Stomach smooth muscle (tissue), 2 donors: Measurements from ENCODE around the gene DCAF6.
A peak's percentile ranks its signal among the peaks of the same experiment; 100 is the strongest.
"Not testable (repeated sequence)": the region's sequence is repeated elsewhere in the genome, so short reads cannot be mapped to it uniquely, and the experiment has no call there.

Experiments used
- H3K27ac ChIP-seq: one replicate; pipeline ENCODE4 v1.7.0; 2013; ENCODE audit warnings: mild to moderate bottlenecking, low read length, inconsistent platforms
- H3K27me3 ChIP-seq, 2 donors: one replicate each; pipeline ENCODE4 v1.7.0; 2013; ENCODE audit warnings: low read length in 2 of 2; ENCODE audit not compliant: insufficient read depth in 2 of 2, control insufficient read depth in 1 of 2
- H3K36me3 ChIP-seq, 2 donors: one replicate each; pipeline ENCODE4 v1.7.0; 2013; ENCODE audit warnings: low read length in 2 of 2; ENCODE audit not compliant: control insufficient read depth in 2 of 2, insufficient read depth in 2 of 2
- H3K4me1 ChIP-seq: one replicate; pipeline ENCODE4 v1.7.0; 2013; ENCODE audit warnings: low read length; ENCODE audit not compliant: control insufficient read depth, insufficient read depth
- H3K4me3 ChIP-seq, 2 donors: one replicate each; pipeline ENCODE4 v1.7.0; 2013; ENCODE audit warnings: low read length in 2 of 2
- H3K9ac ChIP-seq, 2 donors: one replicate each; pipeline ENCODE4 v1.7.0; 2013; ENCODE audit warnings: low read length in 2 of 2, mild to moderate bottlenecking in 1 of 2
- H3K9me3 ChIP-seq, 2 donors: one replicate each; pipeline ENCODE4 v1.7.0; 2013; ENCODE audit warnings: low read length in 2 of 2; ENCODE audit not compliant: control insufficient read depth in 2 of 2
- donor health status: healthy.
- donor health status: Pancreatic carcinoma.

The DCAF6 gene, protein sequence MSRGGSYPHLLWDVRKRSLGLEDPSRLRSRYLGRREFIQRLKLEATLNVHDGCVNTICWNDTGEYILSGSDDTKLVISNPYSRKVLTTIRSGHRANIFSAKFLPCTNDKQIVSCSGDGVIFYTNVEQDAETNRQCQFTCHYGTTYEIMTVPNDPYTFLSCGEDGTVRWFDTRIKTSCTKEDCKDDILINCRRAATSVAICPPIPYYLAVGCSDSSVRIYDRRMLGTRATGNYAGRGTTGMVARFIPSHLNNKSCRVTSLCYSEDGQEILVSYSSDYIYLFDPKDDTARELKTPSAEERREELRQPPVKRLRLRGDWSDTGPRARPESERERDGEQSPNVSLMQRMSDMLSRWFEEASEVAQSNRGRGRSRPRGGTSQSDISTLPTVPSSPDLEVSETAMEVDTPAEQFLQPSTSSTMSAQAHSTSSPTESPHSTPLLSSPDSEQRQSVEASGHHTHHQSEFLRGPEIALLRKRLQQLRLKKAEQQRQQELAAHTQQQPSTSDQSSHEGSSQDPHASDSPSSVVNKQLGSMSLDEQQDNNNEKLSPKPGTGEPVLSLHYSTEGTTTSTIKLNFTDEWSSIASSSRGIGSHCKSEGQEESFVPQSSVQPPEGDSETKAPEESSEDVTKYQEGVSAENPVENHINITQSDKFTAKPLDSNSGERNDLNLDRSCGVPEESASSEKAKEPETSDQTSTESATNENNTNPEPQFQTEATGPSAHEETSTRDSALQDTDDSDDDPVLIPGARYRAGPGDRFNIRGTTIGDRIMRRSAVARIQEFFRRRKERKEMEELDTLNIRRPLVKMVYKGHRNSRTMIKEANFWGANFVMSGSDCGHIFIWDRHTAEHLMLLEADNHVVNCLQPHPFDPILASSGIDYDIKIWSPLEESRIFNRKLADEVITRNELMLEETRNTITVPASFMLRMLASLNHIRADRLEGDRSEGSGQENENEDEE

DNA sequence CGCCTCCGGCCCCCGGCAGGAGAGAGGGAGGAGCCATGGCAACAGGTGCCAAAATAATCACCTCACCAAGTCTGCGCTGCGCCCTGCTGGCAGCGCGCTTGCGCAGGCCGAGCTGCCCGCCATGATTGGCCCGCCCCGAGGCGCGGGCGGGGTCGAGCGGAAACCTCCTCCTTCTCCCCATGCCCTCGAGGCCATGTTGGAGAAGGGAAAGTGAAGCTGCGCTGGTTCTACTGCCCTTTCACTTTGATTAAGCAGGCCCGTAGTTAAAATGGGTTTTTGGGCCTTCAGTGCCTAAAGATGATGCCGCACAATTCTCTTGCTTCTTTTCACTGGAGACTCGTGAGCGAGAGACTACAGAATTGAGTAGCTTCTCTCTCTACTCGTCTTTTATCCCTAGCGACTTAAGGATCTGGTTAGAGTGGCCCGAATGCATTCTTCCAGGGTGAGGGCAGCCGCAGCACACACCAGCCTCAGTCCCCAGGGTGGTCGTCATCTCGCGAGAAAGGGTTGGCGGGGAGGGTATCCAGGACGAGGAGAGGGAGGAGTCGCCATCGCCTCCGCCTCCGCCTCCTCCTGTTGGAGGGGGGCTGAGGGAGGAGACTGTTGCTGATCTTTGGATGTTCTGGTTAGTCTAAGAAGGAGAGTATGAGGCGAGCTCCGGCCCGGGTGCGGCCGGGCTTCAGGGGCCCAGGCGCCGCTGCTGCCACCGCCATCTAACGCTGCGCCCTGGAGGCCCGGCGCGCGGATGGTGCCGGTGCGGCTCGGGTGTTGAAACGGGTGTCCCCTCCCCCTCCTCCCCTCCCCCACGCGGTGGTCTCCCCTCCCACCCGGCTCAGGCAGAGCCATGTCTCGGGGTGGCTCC is at the start of gene DCAF6:
DCAF6 (plus strand) TSS at position 616 of the 862 bp plus-strand sequence; CDS start at position 845, 229 bp downstream.
- no peaks in the 10 kb centered on the region for H3K9me3 ChIP-seq
- peaks cover 3% of the 10 kb centered on the region for H3K4me1 ChIP-seq
- no peaks in the 10 kb centered on the region for H3K27me3 ChIP-seq

DNA sequence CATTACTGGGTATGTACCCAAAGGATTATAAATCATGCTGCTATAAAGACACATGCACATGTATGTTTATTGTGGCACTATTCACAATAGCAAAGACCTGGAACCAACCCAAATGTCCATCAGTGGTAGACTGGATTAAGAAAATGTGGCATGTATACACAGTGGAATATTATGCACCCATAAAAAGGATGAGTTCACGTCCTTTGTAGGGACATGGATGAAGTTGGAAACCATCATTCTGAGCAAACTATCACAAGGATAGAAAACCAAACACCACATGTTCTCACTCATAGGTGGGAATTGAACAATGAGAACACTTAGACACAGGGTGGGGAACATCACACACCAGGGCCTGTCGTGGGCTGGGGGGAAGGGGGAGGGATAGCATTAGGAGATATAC is 49.3 kb upstream of the DCAF6 start:
- H3K9me3 ChIP-seq, H3K27ac ChIP-seq, H3K36me3 ChIP-seq, H3K9ac ChIP-seq, H3K4me3 ChIP-seq, H3K4me1 ChIP-seq, H3K27me3 ChIP-seq: not testable (repeated sequence)

More for the DNA sequence above, at the start of gene DCAF6:
- Histone ChIP-seq H3K27ac (peak within 1 kb of the TSS; percentile 97), H3K4me3 (peak within 1 kb of the TSS; percentile 91 to 96), H3K36me3 (no peaks in the 10 kb centered on the region), H3K9ac (peak within 1 kb of the TSS; percentile 95 to 97)

DNA sequence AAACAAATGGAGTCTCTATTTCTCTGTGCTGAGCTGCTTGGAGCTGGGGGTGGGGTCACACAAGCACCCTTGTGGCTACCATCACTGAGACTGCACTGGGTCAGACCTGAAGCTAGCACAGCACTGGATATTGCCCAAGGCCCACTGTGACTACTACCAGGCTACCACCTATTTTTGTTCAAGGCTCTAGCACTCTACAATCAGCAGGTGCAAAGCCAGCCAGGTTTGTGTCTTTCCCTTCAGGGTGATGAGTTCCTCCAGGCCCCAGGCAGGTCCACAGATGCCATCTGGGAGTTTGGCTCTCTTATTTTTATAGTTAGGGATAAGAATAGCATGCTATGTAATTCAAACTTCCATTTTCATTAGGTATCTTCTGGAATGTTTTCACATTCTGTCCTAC is 46.1 kb upstream of the DCAF6 start:
- H3K9me3 ChIP-seq, result no peaks in the 10 kb centered on the region
- no peak overlapping the region for H3K27ac ChIP-seq
- H3K9ac ChIP-seq, result no peak overlapping the region
- H3K36me3 ChIP-seq, result no peaks in the 10 kb centered on the region
- no peaks in the 10 kb centered on the region for H3K4me1 ChIP-seq
- no peak overlapping the region for H3K4me3 ChIP-seq
- H3K27me3 ChIP-seq, result no peaks in the 10 kb centered on the region

DNA sequence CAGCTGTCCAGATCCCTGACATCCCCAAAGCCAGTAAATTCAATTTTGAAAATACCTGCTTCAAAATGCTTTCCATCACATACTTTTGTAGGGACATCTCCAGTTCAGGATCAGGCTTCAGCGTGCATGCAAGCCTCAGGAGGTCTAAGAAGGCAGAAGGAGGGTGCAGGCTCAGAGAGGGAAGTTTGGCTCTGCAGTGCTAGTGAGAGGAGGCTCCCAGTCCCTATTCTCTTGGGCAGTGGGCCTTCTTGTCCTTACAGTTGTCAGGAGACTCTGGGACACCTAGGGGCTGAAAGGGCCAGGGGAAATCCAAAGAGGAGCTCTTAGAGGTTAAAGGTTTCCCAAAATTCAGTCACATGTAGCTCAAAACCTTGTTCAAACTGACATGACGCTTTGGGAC is 42.7 kb upstream of the DCAF6 start:
- Histone ChIP-seq H3K4me3 (no peak overlapping the region), H3K9me3 (no peaks in the 10 kb centered on the region), H3K27me3 (no peaks in the 10 kb centered on the region), H3K36me3 (no peaks in the 10 kb centered on the region), H3K4me1 (no peaks in the 10 kb centered on the region), H3K27ac (no peak overlapping the region), H3K9ac (no peak overlapping the region)

DNA sequence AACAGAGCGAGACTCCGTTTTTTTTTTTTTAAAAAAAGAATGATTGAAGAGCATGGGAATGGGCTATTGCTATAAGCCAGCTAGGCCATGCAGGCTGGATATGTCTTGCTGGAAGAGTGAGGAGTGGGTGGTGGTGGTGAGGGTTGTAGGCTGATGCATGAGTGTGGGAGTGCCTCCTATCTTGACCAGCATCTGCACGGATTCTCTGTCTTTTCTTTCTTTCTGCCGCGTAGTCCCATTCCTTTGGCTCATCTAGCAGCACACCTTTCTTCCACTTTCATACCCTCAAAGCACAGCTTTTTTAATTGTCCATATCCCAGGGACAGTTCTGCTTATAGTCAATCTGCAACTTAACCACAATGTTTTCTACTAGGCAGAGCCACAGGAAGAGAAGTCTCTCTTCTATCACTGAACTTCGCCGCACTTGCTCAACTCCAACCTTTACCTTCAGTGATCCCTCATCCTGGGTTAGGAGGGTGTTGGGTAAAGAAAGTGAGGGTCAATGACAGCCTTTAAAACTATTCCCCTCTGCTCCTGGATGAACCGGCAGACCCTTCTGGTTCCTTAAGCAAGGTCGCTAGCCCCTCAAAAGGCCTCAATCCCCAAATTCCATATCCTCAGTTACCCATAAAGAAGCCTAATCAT is 37.8 kb upstream of the DCAF6 start:
- Histone ChIP-seq H3K27ac (no peak overlapping the region), H3K36me3 (no peaks in the 10 kb centered on the region), H3K9me3 (no peaks in the 10 kb centered on the region), H3K9ac (no peak overlapping the region), H3K4me3 (no peak overlapping the region), H3K27me3 (no peaks in the 10 kb centered on the region), H3K4me1 (peaks cover 3% of the 10 kb centered on the region)

DNA sequence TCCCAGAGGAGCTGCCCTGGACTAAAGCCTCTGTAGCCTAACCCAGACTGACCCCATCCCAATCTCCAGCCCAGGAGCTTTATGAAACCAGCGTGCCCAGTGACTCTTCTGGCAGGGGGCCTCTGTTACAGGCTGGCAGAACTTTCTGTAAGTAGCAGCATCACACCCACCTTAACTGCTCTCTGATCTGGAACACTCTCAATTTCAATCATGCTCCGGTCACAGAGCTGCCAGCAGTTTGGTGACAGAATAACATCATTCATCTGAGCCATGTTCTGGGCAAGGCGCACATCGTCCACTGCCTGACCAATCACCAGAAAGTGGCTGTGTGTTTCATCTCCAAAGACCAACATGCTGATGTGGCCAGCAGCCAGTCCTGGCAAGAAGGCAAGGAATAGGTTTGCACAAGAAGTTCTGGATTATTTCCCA is 37.2 kb upstream of the DCAF6 start:
- no peak overlapping the region for H3K9ac ChIP-seq
- no peak overlapping the region for H3K27ac ChIP-seq

DNA sequence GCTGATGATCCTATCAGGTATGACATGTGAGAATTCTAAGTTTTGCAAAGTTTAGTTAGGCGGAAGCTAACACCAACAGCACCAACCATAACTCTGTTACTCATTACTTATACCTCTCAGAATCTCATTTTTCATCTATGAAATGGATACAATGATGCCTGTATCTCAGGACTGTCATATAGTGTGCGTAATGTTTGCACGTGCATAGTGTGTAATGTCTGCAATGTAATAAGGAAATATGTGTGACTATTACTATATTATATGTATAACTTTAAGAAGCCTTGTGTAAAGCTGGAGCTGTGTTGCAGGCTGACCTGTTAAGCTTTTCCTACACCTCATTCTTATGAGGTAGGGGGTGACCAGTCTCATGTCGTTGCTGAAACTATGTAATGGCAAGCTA is 35.6 kb upstream of the DCAF6 start:
- no peaks in the 10 kb centered on the region for H3K27me3 ChIP-seq
- no peaks in the 10 kb centered on the region for H3K36me3 ChIP-seq
- H3K27ac ChIP-seq, result no peak overlapping the region
- H3K9me3 ChIP-seq, result no peaks in the 10 kb centered on the region
- no peak overlapping the region for H3K9ac ChIP-seq
- H3K4me3 ChIP-seq, result no peak overlapping the region
- H3K4me1 ChIP-seq, result peaks cover 3% of the 10 kb centered on the region

More for the DNA sequence above, 37.2 kb upstream of the DCAF6 start:
- peaks cover 3% of the 10 kb centered on the region for H3K4me1 ChIP-seq
- H3K9me3 ChIP-seq, result no peaks in the 10 kb centered on the region
- H3K36me3 ChIP-seq, result no peaks in the 10 kb centered on the region
- no peaks in the 10 kb centered on the region for H3K27me3 ChIP-seq
- no peak overlapping the region for H3K4me3 ChIP-seq

DNA sequence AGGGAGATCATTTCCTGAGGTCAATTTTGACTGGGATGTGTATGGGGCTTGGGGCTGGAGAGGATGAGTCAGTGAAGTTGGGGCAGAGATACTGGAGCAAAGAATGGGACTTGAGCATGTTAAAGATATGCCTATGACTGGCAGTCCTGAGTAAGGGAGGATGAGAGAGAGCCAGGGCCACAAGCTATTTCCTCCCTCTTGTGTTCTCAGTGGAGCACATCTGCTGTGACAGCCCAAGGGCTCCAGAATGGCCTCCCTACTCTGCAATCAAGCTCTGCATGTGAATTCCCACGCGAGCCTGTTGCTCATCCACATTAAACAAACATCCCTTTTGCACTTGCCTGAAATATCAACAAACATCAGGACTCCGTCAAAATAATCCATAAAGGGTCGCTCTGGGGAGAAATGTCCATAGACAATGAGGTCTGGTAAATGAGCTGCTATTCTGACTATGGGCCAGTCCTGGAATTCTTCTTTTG is 31.8 kb upstream of the DCAF6 start:
- no peak overlapping the region for H3K27ac ChIP-seq
- no peak overlapping the region for H3K9ac ChIP-seq
- no peaks in the 10 kb centered on the region for H3K36me3 ChIP-seq
- no peak overlapping the region for H3K4me3 ChIP-seq
- no peaks in the 10 kb centered on the region for H3K27me3 ChIP-seq
- H3K9me3 ChIP-seq, result no peaks in the 10 kb centered on the region
- no peaks in the 10 kb centered on the region for H3K4me1 ChIP-seq

DNA sequence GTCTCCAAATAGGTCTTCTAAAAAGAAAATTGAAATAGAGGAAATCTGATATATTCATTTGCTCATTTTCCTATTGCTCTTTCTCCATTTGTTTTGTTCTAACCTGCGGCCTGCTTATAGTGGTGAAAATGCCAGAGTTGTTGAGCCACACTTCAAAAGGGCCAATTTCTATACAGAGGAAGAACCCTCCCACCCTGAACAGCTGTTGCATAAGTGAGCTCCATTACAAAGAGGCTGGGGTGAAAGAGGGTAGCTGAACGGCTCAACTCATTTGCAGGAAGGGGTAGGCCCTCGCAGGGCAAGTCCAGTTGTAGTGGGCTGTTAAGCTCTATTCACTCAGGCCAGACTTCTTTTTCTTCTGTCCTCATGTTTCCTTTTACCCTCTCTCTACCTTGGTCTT is 31.3 kb upstream of the DCAF6 start:
- Histone ChIP-seq H3K4me1 (no peaks in the 10 kb centered on the region), H3K9me3 (no peaks in the 10 kb centered on the region), H3K27me3 (no peaks in the 10 kb centered on the region), H3K9ac (no peak overlapping the region), H3K36me3 (no peaks in the 10 kb centered on the region), H3K4me3 (no peak overlapping the region), H3K27ac (no peak overlapping the region)

DNA sequence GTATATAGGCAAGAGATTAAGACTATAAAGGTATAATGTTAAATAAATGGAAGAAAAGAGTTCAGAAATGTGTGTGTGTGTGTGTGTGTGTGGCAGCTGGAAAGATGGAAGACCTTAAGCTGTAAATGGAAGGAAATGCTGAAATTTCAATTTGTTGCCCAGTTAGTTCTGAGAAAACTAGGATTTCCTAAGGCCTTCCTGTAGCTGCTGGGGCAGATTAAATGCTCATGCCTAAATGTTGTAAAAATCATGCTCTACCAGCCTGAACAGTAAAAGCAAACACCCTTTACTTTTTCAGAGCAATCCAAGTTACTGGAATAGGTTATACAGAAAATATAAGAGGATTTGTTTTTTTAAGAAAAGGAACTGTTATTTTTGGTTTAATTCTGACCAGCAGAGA is 30.8 kb upstream of the DCAF6 start:
- Histone ChIP-seq H3K4me1 (no peaks in the 10 kb centered on the region), H3K9me3 (no peaks in the 10 kb centered on the region), H3K36me3 (no peaks in the 10 kb centered on the region), H3K9ac (no peak overlapping the region), H3K27me3 (no peaks in the 10 kb centered on the region), H3K4me3 (no peak overlapping the region), H3K27ac (no peak overlapping the region)
